ENCODE results near the gene BHMT.
"Not testable (repeated sequence)": the region's sequence is repeated elsewhere in the genome, so short reads cannot be mapped to it uniquely, and the experiment has no call there.

The BHMT gene

GRCh38 chr5:79112703-79113058 lies 1.1 kb downstream of the BHMT start:
- DNase-seq = no peak

GRCh38 chr5:79119486-79119885 lies 7.9 kb downstream of the BHMT start:
- DNase-seq = no peak

- DNase-seq = no peak
These were observed 8.6 kb downstream of the BHMT start for GRCh38 chr5:79120221-79120620.

GRCh38 chr5:79122973-79123372 lies 11.4 kb downstream of the BHMT start:
- DNase-seq = no peak

GRCh38 chr5:79124607-79125006 lies 13.0 kb downstream of the BHMT start:
- DNase-seq = no peak

- no peak for DNase-seq
These were observed 19.2 kb downstream of the BHMT start for GRCh38 chr5:79130781-79131180.

- DNase-seq = peak; percentile 5
These were observed 21.6 kb downstream of the BHMT start for GRCh38 chr5:79133121-79133656.

- DNase-seq = peak; percentile 7
These were observed 22.2 kb downstream of the BHMT start for GRCh38 chr5:79133657-79134451.

GRCh38 chr5:79135790-79136553 lies 24.4 kb downstream of the BHMT start:
- DNase-seq = no peak

GRCh38 chr5:79136618-79137017 lies 25.0 kb downstream of the BHMT start:
- DNase-seq = no peak

- DNase-seq = no peak
These were observed 28.9 kb downstream of the BHMT start for GRCh38 chr5:79140553-79140952.

GRCh38 chr5:79143684-79144379 lies 32.2 kb downstream of the BHMT start:
- no peak for DNase-seq

GRCh38 chr5:79147076-79147475 lies 35.5 kb downstream of the BHMT start:
- no peak for DNase-seq

- DNase-seq = no peak
These were observed 37.8 kb downstream of the BHMT start for GRCh38 chr5:79149433-79149832.

- no peak for DNase-seq
These were observed 40.5 kb downstream of the BHMT start for GRCh38 chr5:79151942-79152671.

GRCh38 chr5:79157305-79157704 lies 45.7 kb downstream of the BHMT start:
- DNase-seq = no peak

- DNase-seq = not testable (repeated sequence)
These were observed 50.0 kb downstream of the BHMT start for GRCh38 chr5:79161647-79162046.

- no peak for DNase-seq
These were observed 56.4 kb downstream of the BHMT start for GRCh38 chr5:79168031-79168430.

- no peak for DNase-seq
These were observed 59.1 kb downstream of the BHMT start for GRCh38 chr5:79170661-79171060.

- DNase-seq = no peak
These were observed 60.1 kb downstream of the BHMT start for GRCh38 chr5:79171635-79172245.

GRCh38 chr5:79172269-79172668 lies 60.7 kb downstream of the BHMT start:
- no peak for DNase-seq

- peak; percentile 22 for DNase-seq
These were observed 62.0 kb downstream of the BHMT start for GRCh38 chr5:79173626-79174025.
